Motor neuron (in vitro differentiated cells): ENCODE data around the gene TNNI3K. TPM values are rescaled to one million over a fixed set of nuclear protein-coding genes. Genes with fewer than 3 reads are reported as not detected.

Source experiments
- ATAC-seq, 8 experiments: fragments of 200-7000 bp; cut with Tn5 transposase; replicated peaks in 6 of 8; 2 replicates each; pipeline ENCODE4 v1.8.0; 2021; ENCODE audit warnings: mild to moderate bottlenecking in 8 of 8, moderate library complexity in 8 of 8
- H3K27ac ChIP-seq, 2 donors: fragments of 250-450 bp; sonication (Bioruptor Pico); 2 replicates each; pipeline ENCODE4 v1.9.0; 2021; ENCODE audit warnings: antibody characterized with exemption in 2 of 2, mild to moderate bottlenecking in 2 of 2, moderate library complexity in 1 of 2
- H3K4me1 ChIP-seq, 2 donors: fragments of 250-450 bp; sonication (Bioruptor Pico); replicated peaks in 1 of 2; 2 replicates each; pipeline ENCODE4 v1.6.1; 2021; ENCODE audit warnings: antibody characterized with exemption in 2 of 2, mild to moderate bottlenecking in 2 of 2, moderate library complexity in 1 of 2
- H3K4me3 ChIP-seq, 5 donors: fragments of 250-450 bp; sonication (Bioruptor Pico); 2 replicates each; pipeline ENCODE4 v1.9.0; 2021; ENCODE audit warnings: antibody characterized with exemption in 5 of 5, mild to moderate bottlenecking in 5 of 5, moderate library complexity in 4 of 5
- WGBS, 10 experiments: fragments of 450-650 bp; shearing (Covaris generic); methylation state at CpG; one replicate each; pipeline ENCODE4 v1.0.0; 2022; 5-methylcytosine and 5-hydroxymethylcytosine counted together
- in situ Hi-C, 9 experiments: fragments of 400-800 bp; cut with MboI; loops; one replicate each; pipeline ENCODE4 v1.15.0; 2021; ENCODE audit warnings: low sequenced_read_pairs in 9 of 9, low pct_unique_long_range_greater_than_20kb in 2 of 9; ENCODE audit not compliant: unreplicated experiment in 9 of 9
- total RNA-seq, 8 experiments: library from RNA; unstranded; fragments of 300-600 nt; gene quantifications; 2 replicates each; pipeline versions ENCODE4 v1.2.3 to v1.2.4, GENCODE V29; 2022

Gene TNNI3K
- 1 to 10 TPM in 4 of 8 experiments, under 1 TPM in 2, not detected in 2; 0.08 to 5.3 (median 1.6) TPM for total RNA-seq

GRCh38 chr1:74235153-74235552, at the start of gene TNNI3K:
TSS of gene TNNI3K (plus strand) at chr1:74235387. CDS start at chr1:74235452, 65 bp downstream.
- H3K4me3 ChIP-seq = no peak within 1 kb of the TSS
- no peaks in the 10 kb centered on the region for H3K4me1 ChIP-seq
- in situ Hi-C loops = no loop called here
- H3K27ac ChIP-seq = no peak within 1 kb of the TSS
- WGBS, 10 experiments = 6 to 100% (median 85%) methylated on average over 2 of the region's 2 CpGs
- no peak for ATAC-seq

- H3K27ac ChIP-seq = no peak overlapping the region
- no peak overlapping the region for H3K4me3 ChIP-seq
- no peak for ATAC-seq
- H3K4me1 ChIP-seq = peaks cover 0 to 2% of the 10 kb centered on the region in 2 donors
- in situ Hi-C loops = no loop called here
- WGBS, 10 experiments = 5 to 96% (median 75%) methylated on average over 2 of the region's 2 CpGs; no CpG with 5 or more reads in 1 of the 10 experiments
Measured at GRCh38 chr1:74193908-74194307, 41.3 kb upstream of the TNNI3K start.

GRCh38 chr1:74195339-74195738, 39.8 kb upstream of the TNNI3K start:
- in situ Hi-C loops = no loop called here
- peaks cover 0 to 2% of the 10 kb centered on the region in 2 donors for H3K4me1 ChIP-seq
- no peak for ATAC-seq
- no peak overlapping the region for H3K4me3 ChIP-seq
- H3K27ac ChIP-seq = no peak overlapping the region

GRCh38 chr1:74197255-74197654, 37.9 kb upstream of the TNNI3K start:
- no peak overlapping the region for H3K27ac ChIP-seq
- in situ Hi-C loops = no loop called here
- WGBS, 10 experiments = 80 to 98% (median 89%) methylated on average over 3 to 5 of the region's 5 CpGs
- H3K4me1 ChIP-seq = peaks cover 0 to 2% of the 10 kb centered on the region in 2 donors
- no peak overlapping the region for H3K4me3 ChIP-seq
- ATAC-seq = no peak

GRCh38 chr1:74197657-74198552, 37.3 kb upstream of the TNNI3K start, which contains the start of the genes FPGT and LRRIQ3:
TSS of gene FPGT (plus strand) at chr1:74198242. CDS start at chr1:74198279, 37 bp downstream.
TSS of gene LRRIQ3 (minus strand) at chr1:74198176. CDS start at chr1:74183684, 14,492 bp downstream.
- in situ Hi-C loops = no loop called here
- 0 to 96% (median 63%) methylated on average over 1 to 29 of the region's 41 CpGs for WGBS, 10 experiments
- Histone ChIP-seq H3K4me3 (peak within 1 kb of the TSS; percentile 23 to 44 (median 37)), H3K27ac (no peak within 1 kb of the TSS), H3K4me1 (peaks cover 0 to 2% of the 10 kb centered on the region in 2 donors)
- ATAC-seq = peak; percentile 71 to 98 (median 96)

- in situ Hi-C loops = no loop called here
- WGBS, 10 experiments = 52 to 95% (median 87%) methylated on average over 4 to 5 of the region's 5 CpGs; no CpG with 5 or more reads in 1 of the 10 experiments
- Histone ChIP-seq H3K4me3 (no peak overlapping the region), H3K27ac (no peak overlapping the region), H3K4me1 (peaks cover 0 to 2% of the 10 kb centered on the region in 2 donors)
- no peak for ATAC-seq
Measured at GRCh38 chr1:74199504-74199903, 35.7 kb upstream of the TNNI3K start.

- in situ Hi-C loops = no loop called here
- Histone ChIP-seq H3K4me3 (no peak overlapping the region), H3K27ac (no peak overlapping the region), H3K4me1 (no peaks in the 10 kb centered on the region)
- no peak for ATAC-seq
- WGBS, 10 experiments = 67 to 100% (median 83%) methylated on average over 1 to 2 of the region's 2 CpGs; no CpG with 5 or more reads in 2 of the 10 experiments
Measured at GRCh38 chr1:74205266-74205665, 29.9 kb upstream of the TNNI3K start.

- Histone ChIP-seq H3K4me1 (no peaks in the 10 kb centered on the region), H3K4me3 (no peak overlapping the region), H3K27ac (no peak overlapping the region)
- ATAC-seq = peak in 1 of 8 experiments; percentile 62
- 0 to 100% (median 92%) methylated on average over 1 of the region's 1 CpG; no CpG with 5 or more reads in 1 of the 10 experiments for WGBS, 10 experiments
- in situ Hi-C loops = no loop called here
Measured at GRCh38 chr1:74215229-74215628, 20.0 kb upstream of the TNNI3K start.

- Histone ChIP-seq H3K27ac (no peak overlapping the region), H3K4me3 (no peak overlapping the region), H3K4me1 (no peaks in the 10 kb centered on the region)
- in situ Hi-C loops = no loop called here
- ATAC-seq = peak in 3 of 8 experiments; percentile 25 to 69 (median 57)
- 33 to 100% (median 95%) methylated on average over 1 to 5 of the region's 5 CpGs; no CpG with 5 or more reads in 1 of the 10 experiments for WGBS, 10 experiments
Measured at GRCh38 chr1:74222701-74223100, 12.5 kb upstream of the TNNI3K start.

GRCh38 chr1:74223453-74223852, 11.7 kb upstream of the TNNI3K start:
- H3K27ac ChIP-seq = no peak overlapping the region
- ATAC-seq = no peak
- WGBS, 10 experiments = 0 to 80% (median 60%) methylated on average over 1 to 3 of the region's 3 CpGs; no CpG with 5 or more reads in 3 of the 10 experiments
- no peak overlapping the region for H3K4me3 ChIP-seq
- in situ Hi-C loops = no loop called here
- no peaks in the 10 kb centered on the region for H3K4me1 ChIP-seq

- no peak for ATAC-seq
- no peak overlapping the region for H3K27ac ChIP-seq
- no peak overlapping the region for H3K4me3 ChIP-seq
- WGBS, 10 experiments = 39 to 100% (median 91%) methylated on average over 3 of the region's 3 CpGs; no CpG with 5 or more reads in 1 of the 10 experiments
- in situ Hi-C loops = no loop called here
- H3K4me1 ChIP-seq = no peaks in the 10 kb centered on the region
Measured at GRCh38 chr1:74236440-74236839, 1.3 kb downstream of the TNNI3K start.

GRCh38 chr1:74237035-74237434, 1.8 kb downstream of the TNNI3K start:
- 0 to 83% (median 50%) methylated on average over 1 of the region's 1 CpG; no CpG with 5 or more reads in 3 of the 10 experiments for WGBS, 10 experiments
- Histone ChIP-seq H3K27ac (no peak overlapping the region), H3K4me1 (no peaks in the 10 kb centered on the region), H3K4me3 (no peak overlapping the region)
- no peak for ATAC-seq
- in situ Hi-C loops = no loop called here

- 8 to 95% (median 91%) methylated on average over 1 to 4 of the region's 4 CpGs; no CpG with 5 or more reads in 2 of the 10 experiments for WGBS, 10 experiments
- Histone ChIP-seq H3K4me1 (no peaks in the 10 kb centered on the region), H3K4me3 (no peak overlapping the region), H3K27ac (no peak overlapping the region)
- no peak for ATAC-seq
- in situ Hi-C loops = no loop called here
Measured at GRCh38 chr1:74237787-74238186, 2.6 kb downstream of the TNNI3K start.
